ENCODE measurements around the gene IQSEC1.

DNA sequence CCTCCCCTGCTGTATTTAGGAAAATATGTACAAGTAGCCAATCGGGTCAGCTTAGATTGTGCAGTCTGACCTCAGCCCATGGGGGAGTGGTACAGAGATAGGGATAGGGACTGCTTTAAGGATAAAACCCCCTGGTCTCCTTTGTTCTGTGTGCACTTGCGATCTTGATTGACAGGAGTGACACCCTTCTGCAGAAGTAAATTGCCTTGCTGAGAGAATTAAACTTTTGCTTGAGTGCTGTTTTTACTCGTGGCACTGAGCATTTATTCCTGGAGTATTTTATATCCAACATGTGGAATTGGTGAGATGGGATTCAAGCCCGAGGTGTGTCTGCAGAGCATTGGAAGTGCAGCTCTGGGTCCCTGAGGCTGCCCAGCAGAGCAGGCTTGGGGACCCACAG lies 208.0 kb downstream of the IQSEC1 start:
- TF ChIP-seq, protein P1, sequence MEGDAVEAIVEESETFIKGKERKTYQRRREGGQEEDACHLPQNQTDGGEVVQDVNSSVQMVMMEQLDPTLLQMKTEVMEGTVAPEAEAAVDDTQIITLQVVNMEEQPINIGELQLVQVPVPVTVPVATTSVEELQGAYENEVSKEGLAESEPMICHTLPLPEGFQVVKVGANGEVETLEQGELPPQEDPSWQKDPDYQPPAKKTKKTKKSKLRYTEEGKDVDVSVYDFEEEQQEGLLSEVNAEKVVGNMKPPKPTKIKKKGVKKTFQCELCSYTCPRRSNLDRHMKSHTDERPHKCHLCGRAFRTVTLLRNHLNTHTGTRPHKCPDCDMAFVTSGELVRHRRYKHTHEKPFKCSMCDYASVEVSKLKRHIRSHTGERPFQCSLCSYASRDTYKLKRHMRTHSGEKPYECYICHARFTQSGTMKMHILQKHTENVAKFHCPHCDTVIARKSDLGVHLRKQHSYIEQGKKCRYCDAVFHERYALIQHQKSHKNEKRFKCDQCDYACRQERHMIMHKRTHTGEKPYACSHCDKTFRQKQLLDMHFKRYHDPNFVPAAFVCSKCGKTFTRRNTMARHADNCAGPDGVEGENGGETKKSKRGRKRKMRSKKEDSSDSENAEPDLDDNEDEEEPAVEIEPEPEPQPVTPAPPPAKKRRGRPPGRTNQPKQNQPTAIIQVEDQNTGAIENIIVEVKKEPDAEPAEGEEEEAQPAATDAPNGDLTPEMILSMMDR (IDR thresholded peaks at IDR 0.05): no peak
- TF ChIP-seq EZH2 (IDR thresholded peaks at IDR 0.05; ENCODE audit: borderline replicate concordance, insufficient read depth, low read depth, low read length, poor library complexity, severe bottlenecking): no peak
